ENCODE data around the gene PDE4B.

PDE4B gene

GRCh38 chr1:65762081-65762862, 30.4 kb upstream of the PDE4B start:
- TF ChIP-seq CTCF (conservative IDR thresholded peaks at IDR 0.05), result no peak
- no peak overlapping the region for H3K27ac ChIP-seq

GRCh38 chr1:65764052-65764451, 28.6 kb upstream of the PDE4B start:
- H3K27ac ChIP-seq, result peak overlapping the region; percentile 51
- no peak for TF ChIP-seq CTCF (conservative IDR thresholded peaks at IDR 0.05)

- TF ChIP-seq CTCF (conservative IDR thresholded peaks at IDR 0.05), result no peak
- no peak overlapping the region; the same call in 1 of the 2 replicates for H3K27ac ChIP-seq
Measured at GRCh38 chr1:65765631-65766030, 27.1 kb upstream of the PDE4B start.

- no peak overlapping the region for H3K27ac ChIP-seq
- no peak for TF ChIP-seq CTCF (conservative IDR thresholded peaks at IDR 0.05)
Measured at GRCh38 chr1:65769636-65770035, 23.1 kb upstream of the PDE4B start.

- no peak overlapping the region for H3K27ac ChIP-seq
- no peak for TF ChIP-seq CTCF (conservative IDR thresholded peaks at IDR 0.05)
Measured at GRCh38 chr1:65772607-65773006, 20.1 kb upstream of the PDE4B start.

- TF ChIP-seq CTCF (conservative IDR thresholded peaks at IDR 0.05), result no peak
- no peak overlapping the region for H3K27ac ChIP-seq
Measured at GRCh38 chr1:65773391-65774123, 19.1 kb upstream of the PDE4B start.

- no peak for TF ChIP-seq CTCF (conservative IDR thresholded peaks at IDR 0.05)
- no peak overlapping the region for H3K27ac ChIP-seq
Measured at GRCh38 chr1:65788762-65789161, 3.9 kb upstream of the PDE4B start.

Data from VCaP (cell line).